Activated T-cell treated with anti-CD3 and anti-CD28 coated beads, Interleukin-2, amount 50 U/mL, for 4 hours (primary cell): ENCODE measurements around the gene GCA. TPM values are rescaled to one million over a fixed set of nuclear protein-coding genes. Genes with fewer than 3 reads are reported as not detected.

Experiments
- total RNA-seq, 3 donors: library from RNA; stranded (reverse); gene quantifications; one replicate each; pipeline ENCODE4 v1.2.1, GENCODE V29; 2021

Gene GCA
- total RNA-seq, 3 donors from 2014 or later = 11.1 to 13.0 (median 11.8) TPM

Other genes starting within 250 kb of the GCA start
- gene GCG, start 191.9 kb upstream of the GCA start, total RNA-seq = not detected
- gene FAP, start 100.7 kb upstream of the GCA start, total RNA-seq = not detected
- 10 to 100 TPM; 12.8 to 17.2 (median 12.8) TPM for gene IFIH1, start 25.4 kb upstream of the GCA start, total RNA-seq